Measurements from ENCODE around the gene DGKD. TPM values are rescaled to one million over a fixed set of nuclear protein-coding genes. Genes with fewer than 3 reads are reported as not detected.
A peak's percentile ranks its signal among the peaks of the same experiment; 100 is the strongest.

The DGKD gene
- polyA plus RNA-seq, 1 donor: 20.7 TPM

GRCh38 chr2:233498126-233498525 lies 143.8 kb downstream of the DGKD start:
- peaks cover 4% of the 10 kb centered on the region for H3K9me3 ChIP-seq (ENCODE audit: control insufficient read depth, low read depth, low read length)
- no peak overlapping the region for H3K4me3 ChIP-seq (ENCODE audit: low read length)
- peaks cover 39% of the 10 kb centered on the region for H3K36me3 ChIP-seq (ENCODE audit: control insufficient read depth, insufficient read depth, low read length)
- H3K27me3 ChIP-seq (ENCODE audit: control insufficient read depth, insufficient read depth, low read length): no peaks in the 10 kb centered on the region
- DNase-seq: no peak
- H3K4me1 ChIP-seq (ENCODE audit: control insufficient read depth, insufficient read depth, low read length): no peaks in the 10 kb centered on the region
- 100% methylated on average over 2 of the region's 2 CpGs for WGBS (ENCODE audit: insufficient coverage, low lambda C conversion rate)
- no peak overlapping the region for H3K27ac ChIP-seq (ENCODE audit: low read length)

DNA sequence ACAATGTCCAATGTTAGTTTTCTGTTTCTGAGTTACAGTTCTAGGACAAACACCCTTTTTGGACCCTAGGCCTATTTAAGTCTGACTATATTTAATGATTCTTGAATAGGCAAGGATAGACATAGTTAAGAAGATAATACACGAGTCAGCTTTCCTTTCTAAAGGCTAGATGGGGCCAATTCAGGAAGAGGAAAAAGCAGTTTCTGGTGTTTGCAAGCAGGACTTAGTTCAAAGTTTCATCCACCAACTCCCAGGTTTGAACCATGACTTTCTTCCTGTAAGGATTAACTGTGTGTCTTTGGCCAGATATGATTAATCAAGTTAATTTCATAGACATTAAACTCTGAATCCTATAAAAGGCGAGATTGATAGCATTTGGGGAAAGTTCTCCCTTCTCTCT lies 145.6 kb downstream of the DGKD start:
- peak in 1 of 2 donors; percentile 12 for DNase-seq
- Histone ChIP-seq H3K9me3 (ENCODE audit: control insufficient read depth, low read depth, low read length) (peaks cover 10% of the 10 kb centered on the region), H3K4me1 (ENCODE audit: control insufficient read depth, insufficient read depth, low read length) (no peaks in the 10 kb centered on the region), H3K36me3 (ENCODE audit: control insufficient read depth, insufficient read depth, low read length) (peaks cover 33% of the 10 kb centered on the region), H3K27ac (ENCODE audit: low read length) (no peak overlapping the region), H3K27me3 (ENCODE audit: control insufficient read depth, insufficient read depth, low read length) (no peaks in the 10 kb centered on the region), H3K4me3 (ENCODE audit: low read length) (no peak overlapping the region)
- 40% methylated on average over 1 of the region's 2 CpGs for WGBS (ENCODE audit: insufficient coverage, low lambda C conversion rate)

DNA sequence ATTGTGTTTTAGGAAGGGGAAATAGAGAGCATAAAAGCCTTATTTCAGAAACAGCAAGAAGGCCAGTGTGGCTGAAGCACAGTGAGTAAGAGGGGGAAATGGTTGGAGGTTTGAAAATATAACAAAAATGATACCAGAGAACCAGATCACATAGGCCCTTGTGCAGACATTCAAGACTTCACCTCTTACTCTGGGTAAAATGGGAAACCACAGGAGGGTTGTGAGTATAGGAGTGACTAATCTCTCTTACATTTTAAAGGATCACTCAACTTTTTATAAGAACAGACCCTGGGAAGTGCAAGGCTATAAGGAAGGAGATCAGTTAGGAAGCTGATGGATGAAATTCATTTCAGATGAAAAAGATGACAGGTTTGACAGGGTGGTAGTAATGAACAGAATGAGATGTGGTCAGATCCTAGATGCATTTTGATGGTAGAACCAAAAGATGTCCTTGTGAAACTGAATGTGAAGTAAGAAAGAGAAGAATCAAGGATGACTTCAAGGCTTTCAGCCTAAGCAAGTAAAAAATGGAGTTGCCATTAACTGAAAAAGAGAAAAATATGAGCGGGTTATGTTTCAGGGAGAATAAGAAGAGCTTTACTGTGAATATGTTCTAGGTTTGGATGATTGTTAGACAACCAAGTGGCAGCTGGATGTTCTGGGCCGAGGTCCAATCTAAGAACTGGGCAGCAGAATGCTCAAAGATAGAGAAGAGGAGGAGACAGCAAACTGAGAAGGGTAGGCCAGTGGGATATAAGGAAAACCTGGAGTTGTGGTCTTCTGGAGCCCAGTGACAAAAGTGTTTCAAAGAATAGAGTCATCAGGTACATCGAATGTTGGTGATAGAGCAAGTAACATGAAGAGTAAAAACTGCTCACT lies 147.1 kb downstream of the DGKD start:
- Histone ChIP-seq H3K27me3 (ENCODE audit: control insufficient read depth, insufficient read depth, low read length) (no peaks in the 10 kb centered on the region), H3K36me3 (ENCODE audit: control insufficient read depth, insufficient read depth, low read length) (peaks cover 32% of the 10 kb centered on the region), H3K4me1 (ENCODE audit: control insufficient read depth, insufficient read depth, low read length) (no peaks in the 10 kb centered on the region), H3K4me3 (ENCODE audit: low read length) (no peak overlapping the region), H3K9me3 (ENCODE audit: control insufficient read depth, low read depth, low read length) (peaks cover 10% of the 10 kb centered on the region), H3K27ac (ENCODE audit: low read length) (no peak overlapping the region)
- no peak for DNase-seq
- 100% methylated on average over 1 of the region's 3 CpGs for WGBS (ENCODE audit: insufficient coverage, low lambda C conversion rate)

DNA sequence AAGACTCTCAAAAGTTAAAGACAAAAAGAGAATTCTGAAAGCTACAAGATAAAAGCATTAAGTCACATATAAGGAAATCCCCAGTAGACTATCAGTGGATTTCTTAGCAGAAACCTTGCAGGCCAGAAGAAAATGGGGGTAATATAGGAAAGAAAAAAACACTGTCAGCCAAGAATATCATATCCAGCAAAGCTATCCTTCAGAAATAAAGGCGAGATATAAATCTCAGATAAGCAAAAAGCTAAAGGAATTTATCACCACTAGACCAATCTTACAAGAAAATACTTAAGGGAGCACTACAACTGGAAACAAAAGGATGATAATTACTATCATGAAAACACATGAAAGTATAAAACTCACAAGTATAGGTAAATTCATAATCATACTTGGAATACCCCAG lies 149.2 kb downstream of the DGKD start:
- Histone ChIP-seq H3K4me3 (ENCODE audit: low read length) (no peak overlapping the region), H3K27ac (ENCODE audit: low read length) (no peak overlapping the region), H3K36me3 (ENCODE audit: control insufficient read depth, insufficient read depth, low read length) (peaks cover 21% of the 10 kb centered on the region), H3K27me3 (ENCODE audit: control insufficient read depth, insufficient read depth, low read length) (no peaks in the 10 kb centered on the region), H3K4me1 (ENCODE audit: control insufficient read depth, insufficient read depth, low read length) (no peaks in the 10 kb centered on the region), H3K9me3 (ENCODE audit: control insufficient read depth, low read depth, low read length) (peaks cover 10% of the 10 kb centered on the region)
- WGBS (ENCODE audit: insufficient coverage, low lambda C conversion rate): 100% methylated on average over 1 of the region's 1 CpG
- DNase-seq: no peak

- peaks cover 10% of the 10 kb centered on the region for H3K9me3 ChIP-seq (ENCODE audit: control insufficient read depth, low read depth, low read length)
- H3K4me1 ChIP-seq (ENCODE audit: control insufficient read depth, insufficient read depth, low read length): no peaks in the 10 kb centered on the region
- no peak overlapping the region for H3K4me3 ChIP-seq (ENCODE audit: low read length)
- H3K27ac ChIP-seq (ENCODE audit: low read length): no peak overlapping the region
- peaks cover 19% of the 10 kb centered on the region for H3K36me3 ChIP-seq (ENCODE audit: control insufficient read depth, insufficient read depth, low read length)
- no peaks in the 10 kb centered on the region for H3K27me3 ChIP-seq (ENCODE audit: control insufficient read depth, insufficient read depth, low read length)
- no peak for DNase-seq
- WGBS (ENCODE audit: insufficient coverage, low lambda C conversion rate): 100% methylated on average over 1 of the region's 1 CpG
Measured at GRCh38 chr2:233503947-233504637, 149.8 kb downstream of the DGKD start.

DNA sequence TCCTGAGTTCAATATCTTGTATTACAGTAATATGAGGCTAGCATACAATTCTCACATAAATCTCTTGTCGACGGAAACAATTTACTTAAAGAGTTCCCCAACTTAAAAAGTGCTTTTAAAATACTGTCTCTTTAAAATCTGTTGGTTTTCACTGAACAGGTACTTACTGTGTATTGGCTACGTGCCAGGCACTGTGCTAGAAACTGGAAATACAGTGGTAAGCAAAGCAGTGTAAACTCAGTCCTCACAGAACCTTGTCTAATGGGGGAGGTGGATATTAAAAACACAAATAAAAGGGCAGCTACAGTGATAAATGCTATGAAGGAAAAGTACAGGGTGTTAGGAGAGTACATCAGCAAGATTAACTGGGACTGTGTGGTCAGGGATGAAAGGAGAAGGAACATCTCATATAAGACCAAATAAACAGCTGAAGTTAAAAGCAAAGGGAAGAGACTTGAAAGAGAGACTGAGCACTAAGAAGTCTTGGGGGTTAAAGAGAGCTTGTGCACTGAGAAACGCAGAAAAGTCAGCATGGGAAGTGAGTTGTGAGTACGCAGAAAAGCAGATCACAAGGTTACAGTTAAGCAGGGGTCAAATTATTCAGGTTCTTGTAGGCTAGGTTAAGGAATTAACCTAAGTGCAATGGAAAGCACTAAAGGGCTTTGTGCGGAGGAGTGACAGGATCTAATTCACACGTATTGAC lies 159.8 kb downstream of the DGKD start:
- H3K4me1 ChIP-seq (ENCODE audit: control insufficient read depth, insufficient read depth, low read length): no peaks in the 10 kb centered on the region
- WGBS (ENCODE audit: insufficient coverage, low lambda C conversion rate): 92% methylated on average over 4 of the region's 7 CpGs
- H3K27me3 ChIP-seq (ENCODE audit: control insufficient read depth, insufficient read depth, low read length): no peaks in the 10 kb centered on the region
- peaks cover 7% of the 10 kb centered on the region for H3K36me3 ChIP-seq (ENCODE audit: control insufficient read depth, insufficient read depth, low read length)
- no peak for DNase-seq
- no peak overlapping the region for H3K27ac ChIP-seq (ENCODE audit: low read length)
- no peaks in the 10 kb centered on the region for H3K9me3 ChIP-seq (ENCODE audit: control insufficient read depth, low read depth, low read length)
- H3K4me3 ChIP-seq (ENCODE audit: low read length): no peak overlapping the region

GRCh38 chr2:233519787-233520611 lies 165.7 kb downstream of the DGKD start:
- Histone ChIP-seq H3K27ac (ENCODE audit: low read length) (no peak overlapping the region), H3K4me1 (ENCODE audit: control insufficient read depth, insufficient read depth, low read length) (no peaks in the 10 kb centered on the region), H3K4me3 (ENCODE audit: low read length) (no peak overlapping the region), H3K27me3 (ENCODE audit: control insufficient read depth, insufficient read depth, low read length) (no peaks in the 10 kb centered on the region), H3K9me3 (ENCODE audit: control insufficient read depth, low read depth, low read length) (no peaks in the 10 kb centered on the region), H3K36me3 (ENCODE audit: control insufficient read depth, insufficient read depth, low read length) (peaks cover 22% of the 10 kb centered on the region)
- no peak for DNase-seq
- WGBS (ENCODE audit: insufficient coverage, low lambda C conversion rate): 75% methylated on average over 2 of the region's 3 CpGs

Other genes starting within 250 kb of the DGKD start
- gene ATG16L1, start 102.8 kb upstream of the DGKD start, polyA plus RNA-seq: 22.7 TPM
- 0.36 TPM for gene SAG, start 46.7 kb upstream of the DGKD start, polyA plus RNA-seq
- gene USP40, start 212.3 kb downstream of the DGKD start, polyA plus RNA-seq: 33.6 TPM

All from large intestine (tissue), 3 donors.